K562 (cell line): ENCODE results near the gene ACADSB. TPM values are rescaled to one million over a fixed set of nuclear protein-coding genes. Genes with fewer than 3 reads are reported as not detected.
A peak's percentile ranks its signal among the peaks of the same experiment; 100 is the strongest.

Experiments
- ATF1 ChIP-seq, 2 experiments: fragments of 450-650 bp in 1 of 2; IDR thresholded peaks; 2 replicates each; pipeline ENCODE4 v1.6.1; 2016; ENCODE audit warnings: missing compliant biosample characterization in 1 of 2, missing genetic modification characterization in 1 of 2
- CREB3L1 ChIP-seq: fragments of 450-650 bp; IDR thresholded peaks from 2 replicates; pipeline ENCODE4 v1.6.1; 2014; ENCODE audit warnings: low read depth, mild to moderate bottlenecking, moderate library complexity, borderline replicate concordance
- JUND ChIP-seq, 2 experiments: IDR thresholded peaks; 2 replicates in 1 of 2; 3 replicates in 1 of 2; pipeline ENCODE4 v1.6.1; 2011; ENCODE audit warnings: borderline replicate concordance in 2 of 2, low read depth in 2 of 2, low read length in 2 of 2, improper control_type of control experiment in 1 of 2, missing biosample characterization in 1 of 2, missing genetic modification characterization in 1 of 2, missing genetic modification reagents in 1 of 2
- KDM5B ChIP-seq: fragments of 200-600 bp; sonication (generic); IDR thresholded peaks from 2 replicates; pipeline ENCODE4 v1.6.1; 2012; ENCODE audit warnings: low read depth, mild to moderate bottlenecking, moderate library complexity, low read length, control low read depth, inconsistent platforms; ENCODE audit not compliant: insufficient replicate concordance
- MNT ChIP-seq, 2 experiments: fragments of 450-650 bp; conservative IDR thresholded peaks; 2 replicates each; pipeline ENCODE4 v1.6.1; 2017; ENCODE audit warnings: mild to moderate bottlenecking in 2 of 2, moderate library complexity in 2 of 2
- MTA1 ChIP-seq: fragments of 450-650 bp; IDR thresholded peaks from 2 replicates; pipeline ENCODE4 v1.6.1; 2017; ENCODE audit warnings: borderline replicate concordance
- PHF20 ChIP-seq: fragments of 450-650 bp; IDR thresholded peaks from 2 replicates; pipeline ENCODE4 v1.6.1; 2018; ENCODE audit not compliant: partially characterized antibody
- POLR2AphosphoS5 ChIP-seq: IDR thresholded peaks from 2 replicates; pipeline ENCODE4 v1.6.1; 2011; ENCODE audit warnings: mild to moderate bottlenecking, low read depth, low read length, moderate library complexity; ENCODE audit not compliant: control insufficient read depth, insufficient read depth
- POLR2B ChIP-seq: fragments of 450-650 bp; IDR thresholded peaks from 2 replicates; pipeline ENCODE4 v1.6.1; 2018; ENCODE audit warnings: low read depth; ENCODE audit not compliant: partially characterized antibody
- POLR2G ChIP-seq: fragments of 200-400 bp; formaldehyde crosslinking; IDR thresholded peaks from 2 replicates; pipeline ENCODE4 v1.6.1; 2017; ENCODE audit warnings: low read depth, mild to moderate bottlenecking, antibody characterized with exemption, low read length, moderate library complexity
- POLR2H ChIP-seq: IDR thresholded peaks from 2 replicates; pipeline ENCODE4 v1.6.1; 2016; ENCODE audit warnings: missing genetic modification characterization, low read depth, mild to moderate bottlenecking, control low read depth, missing compliant biosample characterization, moderate library complexity
- PRDM10 ChIP-seq: fragments of 450-650 bp; IDR thresholded peaks from 2 replicates; pipeline ENCODE4 v1.6.1; 2018; ENCODE audit not compliant: partially characterized antibody
- RBFOX2 ChIP-seq: fragments of 200-400 bp; formaldehyde crosslinking; IDR thresholded peaks from 2 replicates; pipeline ENCODE4 v1.6.1; 2017; ENCODE audit warnings: low read depth, mild to moderate bottlenecking, low read length, moderate library complexity
- SMAD4 ChIP-seq: fragments of 250-450 bp; sonication (Bioruptor Pico); conservative IDR thresholded peaks from 2 replicates; pipeline ENCODE4 v1.8.0; 2021; ENCODE audit warnings: inconsistent platforms, mild to moderate bottlenecking, moderate library complexity
- TAF9B ChIP-seq: fragments of 450-650 bp; IDR thresholded peaks from 2 replicates; pipeline ENCODE4 v1.6.1; 2018; ENCODE audit warnings: mild to moderate bottlenecking; ENCODE audit not compliant: partially characterized antibody
- ZNF398 ChIP-seq: fragments of 250-450 bp; sonication (Bioruptor Pico); IDR thresholded peaks from 2 replicates; pipeline ENCODE4 v1.8.0; 2021; ENCODE audit warnings: moderate library complexity, mild to moderate bottlenecking, inconsistent platforms
- polyA plus RNA-seq, 8 experiments: library from polyadenylated mRNA; depleted of rRNA in 4 of 8; stranded (reverse) in 5 of 8; unstranded in 3 of 8; fragments of >200 nt; fragmentation: Nextera tagmentation in 2 of 8; fragmentation: Illumina TruSeq in 1 of 8; extraction: Ambion mirVana in 2 of 8; extraction: Trizol in 1 of 8; gene quantifications; 2 replicates each; pipeline versions ENCODE4 v1.2.1 to v1.2.3, GENCODE V29; 2011 to 2014; ENCODE audit warnings: inconsistent platforms in 1 of 8, missing spikeins in 1 of 8
- total RNA-seq, 7 experiments: library from RNA; depleted of rRNA in 6 of 7; stranded (reverse); fragments of >200 nt in 6 of 7; fragmentation: Illumina TruSeq in 2 of 7; extraction: Trizol in 2 of 7; gene quantifications; 2 replicates each; pipeline versions ENCODE4 v1.2.1 to v1.2.3, GENCODE V29; 2011 to 2021; ENCODE audit warnings: low replicate concordance in 1 of 7

ACADSB gene
- total and polyA plus RNA-seq, 9 of the 15 experiments (the other 6 are each of a cell fraction or from before 2014, with no cell fraction given), result 2.9 to 9.1 (median 5.8) TPM

- TF ChIP-seq POLR2H (tag) (0 out of 2 replicates have a peak, but pooled peaks have one; percentile 14), JUND (IDR thresholded peaks at IDR 0.05; ENCODE audit: borderline replicate concordance, low read depth, low read length) (peak; percentile 40; the same call in 1 of the 2 replicates), JUND (tag; IDR thresholded peaks at IDR 0.05; ENCODE audit: borderline replicate concordance, low read depth, low read length) (no peak; the same call in 2 of the 3 replicates), MNT (conservative IDR thresholded peaks at IDR 0.05) (peak in 1 of 2 experiments; percentile 53; a peak in 2 of 4 replicates), SMAD4 (CRISPR knock-in tag) (peak; percentile 65), POLR2G (peak; percentile 93), PHF20 (peak; percentile 29), RBFOX2 (peak; percentile 94), POLR2B (peak; percentile 74), TAF9B (peak; percentile 88), KDM5B (peak; percentile 85), ATF1 (CRISPR knock-in tag; IDR thresholded peaks at IDR 0.05) (no peak), ATF1 (tag; IDR thresholded peaks at IDR 0.05) (peak; percentile 81), MTA1 (peak; percentile 40; the same call in 1 of the 2 replicates), POLR2AphosphoS5 (peak; percentile 58), PRDM10 (no peak), CREB3L1 (peak; percentile 37; the same call in 1 of the 2 replicates), ZNF398 (CRISPR knock-in tag) (peak; percentile 54; the same call in 1 of the 2 replicates)
Measured at GRCh38 chr10:123008355-123009104, at the start of gene ACADSB, which contains the start of gene IKZF5 (continued).
